ENCODE measurements around the gene PRKAR2A.
"Not testable (repeated sequence)": the region's sequence is repeated elsewhere in the genome, so short reads cannot be mapped to it uniquely, and the experiment has no call there.

The PRKAR2A gene

DNA sequence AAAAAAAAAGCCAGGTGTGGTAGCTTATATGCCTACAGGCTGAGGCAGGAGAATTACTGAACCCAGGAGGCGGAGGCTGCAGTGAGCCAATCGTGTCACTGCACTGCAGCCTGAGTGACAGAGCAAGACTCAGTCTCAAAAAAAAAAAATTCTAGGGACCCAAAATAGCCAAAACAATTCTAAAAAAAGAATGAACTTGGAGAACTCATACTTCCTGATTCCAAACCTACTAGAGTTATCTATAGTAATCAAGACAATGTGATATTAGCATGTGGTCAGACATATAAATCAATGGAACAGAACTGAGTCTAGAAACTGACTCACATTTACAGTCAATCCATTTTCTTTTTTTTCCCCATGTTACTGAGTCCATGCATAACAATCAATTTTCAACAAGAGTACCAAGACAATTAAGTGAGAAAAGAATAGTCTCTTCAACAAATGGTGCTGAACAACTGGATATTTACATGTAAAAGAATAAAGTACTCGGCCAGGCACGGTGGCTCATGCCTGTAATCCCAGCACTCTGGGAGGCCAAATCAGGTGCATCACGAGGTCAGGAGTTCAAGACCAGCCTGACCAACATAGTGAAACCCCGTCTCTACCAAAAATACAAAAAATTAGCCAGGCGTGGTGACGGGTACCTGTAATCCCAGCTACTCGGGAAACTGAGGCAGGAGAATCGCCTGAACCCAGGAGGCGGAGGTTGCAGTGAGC, 11.9 kb downstream of the PRKAR2A start:
- DNase-seq (ENCODE audit: low read depth): no peak

DNA sequence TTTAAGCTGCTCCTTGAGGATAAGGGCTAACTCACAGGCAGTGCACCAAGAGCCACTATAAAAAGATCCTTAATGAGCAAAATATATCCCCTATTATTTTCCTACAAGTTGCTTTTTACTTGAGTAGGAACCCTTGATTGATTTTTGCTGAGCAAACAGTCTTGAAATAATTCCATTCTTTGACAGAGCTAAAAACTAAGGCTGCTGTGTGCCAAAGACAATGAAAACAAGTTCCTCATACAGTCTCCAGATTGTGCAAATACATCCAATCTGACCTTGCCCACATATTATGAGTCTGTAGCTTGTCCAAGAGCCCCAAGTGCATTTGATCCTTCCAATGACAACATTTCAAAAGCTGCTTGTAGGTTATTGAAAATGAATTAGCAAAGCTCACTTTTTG, 15.0 kb downstream of the PRKAR2A start:
- no peak for DNase-seq (ENCODE audit: low read depth)

DNA sequence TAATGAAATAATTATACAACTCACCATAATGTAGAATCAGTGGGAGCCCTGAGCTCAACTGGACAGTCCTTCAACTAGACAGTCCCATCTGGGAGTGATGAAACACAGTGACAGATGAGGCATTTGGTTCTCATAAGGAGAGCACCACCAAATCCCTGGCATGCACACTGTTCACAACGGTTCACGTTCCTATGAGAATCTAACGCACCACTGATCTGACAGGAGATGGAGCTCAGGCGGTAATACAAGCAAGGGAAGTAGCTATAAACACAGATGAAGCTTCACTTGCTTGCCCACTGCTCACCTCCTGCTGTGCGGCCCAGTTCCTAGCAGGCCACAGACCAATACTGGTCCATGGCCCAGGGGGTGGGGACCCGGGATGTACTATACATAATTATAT, 17.0 kb downstream of the PRKAR2A start:
- DNase-seq (ENCODE audit: low read depth): no peak

DNA sequence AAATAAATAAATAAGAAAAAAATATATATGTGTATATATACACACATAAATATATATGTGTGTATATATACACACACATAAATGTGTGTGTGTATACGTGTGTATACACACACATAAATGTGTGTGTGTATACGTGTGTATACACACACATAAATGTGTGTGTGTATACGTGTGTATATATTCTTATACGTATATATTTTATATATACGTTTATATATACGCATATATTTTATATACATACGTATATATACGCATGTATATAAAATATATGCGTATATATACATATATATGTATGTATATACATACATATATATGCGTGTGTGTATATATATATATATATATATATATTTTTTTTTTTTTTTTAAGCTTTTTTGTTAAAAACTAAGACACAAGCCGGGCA, 18.1 kb downstream of the PRKAR2A start:
- not testable (repeated sequence) for DNase-seq (ENCODE audit: low read depth)

GRCh38 chr3:48827874-48828273, 19.8 kb downstream of the PRKAR2A start:
- DNase-seq (ENCODE audit: low read depth): not testable (repeated sequence)

DNA sequence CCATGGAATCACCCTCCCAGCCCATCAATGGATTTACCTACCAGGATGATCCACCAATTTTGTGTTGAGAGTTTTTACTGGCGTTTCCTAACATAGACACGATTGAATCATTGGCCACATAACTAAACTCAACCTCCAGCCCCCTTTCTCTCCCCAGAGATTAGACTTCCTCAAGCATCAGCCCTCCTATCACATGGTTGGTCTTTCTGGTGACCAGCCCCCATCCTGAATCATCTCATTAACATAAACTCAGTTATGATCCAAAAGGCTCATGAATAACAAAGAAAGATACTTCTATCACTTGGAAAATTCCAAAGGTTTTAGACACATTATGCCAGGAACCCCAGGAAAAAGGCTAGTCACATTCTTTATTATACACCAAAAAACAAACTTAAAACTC, 21.2 kb downstream of the PRKAR2A start:
- no peak for DNase-seq (ENCODE audit: low read depth)

- no peak for DNase-seq (ENCODE audit: low read depth)
These were observed 26.9 kb downstream of the PRKAR2A start for GRCh38 chr3:48820612-48821324.

- no peak for DNase-seq (ENCODE audit: low read depth)
These were observed 28.1 kb downstream of the PRKAR2A start for GRCh38 chr3:48819234-48820221.

DNA sequence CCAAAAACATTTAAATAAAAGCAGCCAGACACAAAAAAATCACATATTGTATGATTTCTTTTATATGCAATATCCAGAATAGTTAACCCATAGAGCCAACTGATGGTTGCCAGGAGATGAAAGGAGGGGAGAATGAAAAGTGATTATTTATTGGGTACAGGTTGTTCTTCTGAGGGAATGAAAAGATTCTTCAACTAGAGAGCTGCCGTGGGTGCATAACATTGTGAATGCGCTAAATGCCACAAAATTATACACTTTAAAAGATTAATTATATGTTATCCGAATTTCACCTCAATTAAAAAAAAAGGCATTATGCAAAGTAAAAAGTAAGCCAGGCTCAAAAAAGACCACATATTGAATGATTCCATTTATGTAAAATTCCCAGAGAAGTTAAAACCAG, 36.1 kb downstream of the PRKAR2A start:
- no peak for DNase-seq (ENCODE audit: low read depth)

- DNase-seq (ENCODE audit: low read depth): no peak
These were observed 42.7 kb downstream of the PRKAR2A start for GRCh38 chr3:48804930-48805329.

GRCh38 chr3:48800831-48801230, 46.8 kb downstream of the PRKAR2A start:
- not testable (repeated sequence) for DNase-seq (ENCODE audit: low read depth)

- DNase-seq (ENCODE audit: low read depth): no peak
These were observed 48.7 kb downstream of the PRKAR2A start for GRCh38 chr3:48798998-48799397.

DNA sequence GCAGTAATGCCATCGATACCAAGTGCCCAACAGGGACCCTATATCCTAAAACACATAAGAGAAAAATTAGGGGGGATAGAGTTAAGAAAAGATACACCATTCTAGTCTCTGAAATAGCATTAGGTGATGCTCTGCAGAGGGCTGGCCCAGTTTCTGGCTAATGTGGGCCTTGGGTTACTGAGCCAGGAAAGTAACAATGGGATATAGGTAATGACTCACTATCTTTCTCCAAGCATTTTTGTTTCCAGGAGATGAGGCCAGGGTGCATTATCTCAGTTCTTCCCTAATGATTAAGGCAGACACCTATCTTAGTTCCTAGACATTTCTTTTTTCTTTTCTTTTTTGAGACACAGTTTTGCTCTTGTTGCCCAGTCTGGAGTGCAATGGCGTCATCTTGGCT, 50.0 kb downstream of the PRKAR2A start:
- DNase-seq (ENCODE audit: low read depth): no peak

- DNase-seq (ENCODE audit: low read depth): no peak
These were observed 51.5 kb downstream of the PRKAR2A start for GRCh38 chr3:48795997-48796732.

DNA sequence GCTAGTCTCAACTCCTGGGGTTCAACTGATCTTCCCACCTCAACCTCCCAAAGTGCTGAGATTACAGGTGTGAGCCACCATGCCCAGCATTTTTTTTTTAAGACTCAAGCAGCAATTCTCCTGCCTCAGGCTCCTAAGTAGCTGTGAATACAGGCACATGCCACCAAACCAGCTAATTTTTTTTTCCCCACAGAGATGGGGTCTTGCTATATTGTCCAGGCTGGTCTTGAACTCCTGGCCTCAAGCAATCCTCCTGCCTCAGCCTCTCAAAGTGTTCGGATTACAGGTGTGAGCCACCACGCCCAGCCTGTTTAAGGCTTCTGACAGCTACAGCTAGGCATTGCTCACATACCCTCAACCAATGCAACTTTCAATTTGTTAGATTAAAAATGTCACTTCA, 54.2 kb downstream of the PRKAR2A start:
- DNase-seq (ENCODE audit: low read depth): not testable (repeated sequence)

DNA sequence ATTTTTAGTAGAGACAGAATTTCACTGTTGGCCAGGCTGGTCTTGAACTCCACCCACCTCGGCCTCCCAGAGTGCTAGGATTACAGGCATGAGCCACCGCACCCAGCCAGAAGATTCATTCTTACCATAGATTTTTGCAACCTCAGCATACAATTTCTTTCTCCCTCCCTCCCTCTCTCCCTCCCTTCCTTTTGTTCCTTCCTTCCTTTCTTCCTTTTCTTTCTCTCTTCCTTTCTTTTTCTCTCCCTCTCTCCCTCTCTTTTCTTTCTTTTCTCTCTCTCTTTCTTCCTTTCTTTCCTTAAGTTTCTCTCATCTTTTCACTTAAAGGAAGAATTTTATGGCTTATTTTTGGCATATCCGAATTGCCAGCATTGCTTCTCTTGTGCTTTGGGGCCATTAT, 58.0 kb downstream of the PRKAR2A start:
- DNase-seq (ENCODE audit: low read depth): no peak

DNA sequence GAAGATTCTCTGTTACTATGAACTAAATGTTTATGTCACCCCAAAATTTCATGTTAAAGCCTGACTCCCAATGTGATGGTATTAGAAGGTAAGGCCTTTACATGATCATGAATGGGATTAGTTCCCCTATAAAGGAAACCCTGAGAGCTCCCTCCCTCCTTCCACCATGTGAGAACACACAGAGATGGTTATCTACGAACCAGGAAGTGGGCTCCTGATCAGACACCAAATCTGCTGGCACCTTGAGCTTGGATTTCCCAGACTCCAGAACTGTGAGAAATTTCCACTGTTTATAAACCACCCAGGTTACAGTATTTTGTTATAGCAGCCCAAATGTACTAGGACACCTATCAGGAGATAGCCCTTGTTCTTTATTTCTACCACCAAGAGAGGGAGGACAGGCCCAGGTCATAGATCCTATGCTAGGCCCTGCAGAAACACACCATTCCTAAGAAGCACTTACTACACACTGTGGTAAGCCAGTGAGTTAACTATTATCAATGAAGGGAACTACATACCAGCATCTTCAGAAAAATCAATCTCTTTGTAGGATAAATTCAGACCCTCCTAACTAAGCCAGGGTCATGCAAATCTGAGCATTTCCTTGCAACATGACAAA, 59.0 kb downstream of the PRKAR2A start:
- no peak for DNase-seq (ENCODE audit: low read depth)

- no peak for DNase-seq (ENCODE audit: low read depth)
These were observed 63.1 kb downstream of the PRKAR2A start for GRCh38 chr3:48784426-48785120.

DNA sequence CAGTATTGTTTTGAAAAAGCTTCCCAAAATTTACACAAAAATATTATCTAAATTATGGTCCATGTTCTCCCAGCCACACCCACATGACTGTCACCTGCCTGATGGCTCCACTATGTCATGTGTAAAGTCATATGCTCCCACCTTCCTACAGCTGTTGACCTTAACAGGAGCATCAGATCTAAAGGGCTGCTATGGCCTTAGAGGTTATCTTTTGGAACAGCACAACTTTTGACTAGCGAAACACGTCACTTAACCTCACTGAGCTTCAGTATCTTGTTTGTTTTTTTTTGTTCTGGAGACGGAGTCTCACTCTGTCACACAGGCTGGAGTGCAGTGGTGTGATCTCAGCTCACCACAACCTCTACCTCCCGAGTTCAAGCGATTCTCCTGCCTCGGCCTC, 64.4 kb downstream of the PRKAR2A start:
- DNase-seq (ENCODE audit: low read depth): no peak

DNA sequence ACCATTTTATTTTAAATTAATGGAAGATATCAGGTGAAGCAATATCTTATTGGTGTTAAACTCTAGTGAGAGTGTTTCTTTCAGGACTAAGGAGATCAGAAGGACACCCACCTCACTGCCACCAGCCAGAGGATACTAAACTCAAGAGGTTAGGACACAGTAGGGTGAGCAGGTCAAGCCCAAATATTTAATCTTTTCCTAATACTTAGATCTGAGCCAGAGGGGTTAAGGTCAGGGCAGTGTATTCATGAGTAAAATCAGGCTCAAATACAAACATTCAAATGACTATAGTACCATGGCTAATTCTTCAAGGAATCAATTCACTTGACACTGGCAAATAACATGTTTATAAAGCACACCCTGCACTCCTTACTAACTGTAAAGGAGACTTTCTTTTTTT, 65.6 kb downstream of the PRKAR2A start:
- no peak for DNase-seq (ENCODE audit: low read depth)

DNA sequence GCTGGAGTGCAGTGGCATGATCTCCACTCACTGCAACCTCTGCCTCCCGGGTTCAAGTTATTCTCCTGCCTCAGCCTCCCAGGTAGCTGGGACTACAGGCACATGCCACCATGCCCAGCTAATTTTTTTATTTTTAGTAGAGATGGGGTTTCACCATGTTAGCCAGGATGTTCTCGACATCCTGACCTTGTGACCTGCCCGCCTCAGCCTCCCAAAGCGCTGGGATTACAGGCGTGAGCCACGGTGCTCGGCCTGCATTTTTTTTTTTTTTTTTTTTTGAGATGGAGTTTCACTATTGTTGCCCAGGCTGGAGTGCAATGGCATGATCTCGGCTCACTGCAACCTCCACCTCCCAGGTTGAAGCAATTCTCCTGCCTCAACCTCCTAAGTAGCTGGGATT, 69.1 kb downstream of the PRKAR2A start:
- DNase-seq (ENCODE audit: low read depth): not testable (repeated sequence)

Data from CMK (cell line).